GM13976 (cell line): ENCODE results near the gene NIN.
A peak's percentile ranks its signal among the peaks of the same experiment; 100 is the strongest.

Experiments used
- DNase-seq: peaks from one replicate; pipeline ENCODE4 v3.0.0; 2012; ENCODE audit warnings: low spot score
- CTCF ChIP-seq: IDR thresholded peaks from 2 replicates; pipeline ENCODE4 v1.5.1; 2012; ENCODE audit warnings: borderline replicate concordance, mild to moderate bottlenecking; ENCODE audit not compliant: insufficient read depth; ENCODE audit errors: extremely low read depth, missing control alignments, control extremely low read depth
- in situ Hi-C: fragments of 300-500 bp; cut with MboI; formaldehyde crosslinking; loops from one replicate; pipeline ENCODE4 v1.12.0; 2022; ENCODE audit warnings: low sequenced_read_pairs, mixed read lengths, inconsistent platforms; ENCODE audit not compliant: unreplicated experiment

The NIN gene

GRCh38 chr14:50826681-50827080, 4.3 kb downstream of the NIN start:
- in situ Hi-C loops, result no loop called here
- no peak for DNase-seq
- TF ChIP-seq CTCF, result no peak

GRCh38 chr14:50825307-50825706, 5.7 kb downstream of the NIN start:
- no peak for DNase-seq
- no peak for TF ChIP-seq CTCF
- in situ Hi-C loops, result no loop called here

GRCh38 chr14:50823762-50824636, 7.0 kb downstream of the NIN start:
- DNase-seq, result peak; percentile 40
- no peak for TF ChIP-seq CTCF
- in situ Hi-C loops, result no loop called here

- in situ Hi-C loops, result no loop called here
- TF ChIP-seq CTCF, result no peak
- DNase-seq, result no peak
These were observed 7.8 kb downstream of the NIN start for GRCh38 chr14:50823051-50823761.

GRCh38 chr14:50822501-50823042, 8.4 kb downstream of the NIN start:
- DNase-seq, result no peak
- TF ChIP-seq CTCF, result no peak
- in situ Hi-C loops, result no loop called here

GRCh38 chr14:50821510-50822464, 9.2 kb downstream of the NIN start:
- no peak for TF ChIP-seq CTCF
- in situ Hi-C loops, result no loop called here
- peak; percentile 39 for DNase-seq
